ENCODE measurements around the gene ZNF648.
A peak's percentile ranks its signal among the peaks of the same experiment; 100 is the strongest.
"Not testable (repeated sequence)": the region's sequence is repeated elsewhere in the genome, so short reads cannot be mapped to it uniquely, and the experiment has no call there.

Gene ZNF648, protein sequence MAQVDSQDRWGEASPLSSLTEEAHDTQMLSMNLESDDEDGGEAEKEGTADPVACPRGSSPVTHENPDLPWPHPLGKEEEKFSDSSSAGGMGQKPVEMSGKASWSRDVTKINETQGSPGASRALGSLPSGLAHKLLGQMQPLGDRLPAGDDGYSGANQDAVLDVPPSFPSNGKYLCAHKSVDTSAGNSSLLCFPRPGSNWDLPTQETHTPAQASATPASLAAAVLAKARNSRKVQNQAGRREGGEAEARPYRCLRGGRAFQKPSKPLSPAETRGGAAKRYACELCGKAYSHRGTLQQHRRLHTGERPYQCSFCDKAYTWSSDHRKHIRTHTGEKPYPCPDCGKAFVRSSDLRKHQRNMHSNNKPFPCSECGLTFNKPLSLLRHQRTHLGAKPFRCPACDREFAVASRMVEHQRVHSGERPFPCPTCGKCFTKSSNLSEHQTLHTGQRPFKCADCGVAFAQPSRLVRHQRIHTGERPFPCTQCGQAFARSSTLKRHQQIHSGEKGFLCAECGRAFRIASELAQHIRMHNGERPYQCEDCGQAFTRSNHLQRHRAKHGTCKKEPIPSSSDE

DNA sequence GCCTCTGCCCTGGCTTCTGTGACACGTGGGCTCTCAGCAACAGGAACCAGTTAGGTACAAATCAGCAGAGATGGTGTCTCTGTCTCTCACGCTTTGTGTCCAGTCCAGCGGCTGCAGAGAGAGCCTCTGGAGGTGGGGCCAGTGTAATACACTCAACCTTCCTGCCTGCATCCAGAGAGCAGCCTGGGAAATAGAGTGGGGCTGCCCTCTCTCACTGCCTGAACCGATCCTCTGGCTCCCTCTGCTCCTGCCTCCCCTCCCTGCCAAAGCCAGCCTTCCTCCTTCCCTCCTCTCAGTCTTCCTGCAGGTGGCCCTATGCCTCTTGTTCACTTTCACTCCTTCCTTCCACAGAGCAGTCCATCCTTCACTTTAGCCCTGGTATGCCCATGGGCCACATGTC is at the start of gene ZNF648:
Gene ZNF648, minus strand, starts transcription at position 119 of the 400 bp plus-strand sequence. CDS start 3,702 bp downstream, outside the sequence.
- no peak for DNase-seq

DNA sequence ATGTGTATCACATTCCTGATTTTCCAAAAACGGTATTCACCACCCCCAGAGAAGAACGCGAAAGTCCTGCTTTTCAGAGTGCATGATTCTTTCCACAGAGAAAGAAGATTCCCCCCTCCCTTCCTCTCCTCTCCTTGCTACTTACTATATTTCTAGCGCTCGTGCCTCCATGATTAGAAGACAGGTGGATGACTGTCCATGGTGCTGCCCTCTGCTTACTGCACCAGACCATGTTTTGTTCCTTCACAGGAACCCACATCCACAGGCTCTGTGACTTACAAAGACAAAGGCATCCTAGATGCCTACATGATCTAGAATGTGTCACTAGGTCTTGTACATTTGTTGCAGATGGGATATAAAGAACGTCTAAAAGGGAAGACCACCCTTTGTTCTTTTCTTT is 49.1 kb upstream of the ZNF648 start:
- no peak for DNase-seq

DNA sequence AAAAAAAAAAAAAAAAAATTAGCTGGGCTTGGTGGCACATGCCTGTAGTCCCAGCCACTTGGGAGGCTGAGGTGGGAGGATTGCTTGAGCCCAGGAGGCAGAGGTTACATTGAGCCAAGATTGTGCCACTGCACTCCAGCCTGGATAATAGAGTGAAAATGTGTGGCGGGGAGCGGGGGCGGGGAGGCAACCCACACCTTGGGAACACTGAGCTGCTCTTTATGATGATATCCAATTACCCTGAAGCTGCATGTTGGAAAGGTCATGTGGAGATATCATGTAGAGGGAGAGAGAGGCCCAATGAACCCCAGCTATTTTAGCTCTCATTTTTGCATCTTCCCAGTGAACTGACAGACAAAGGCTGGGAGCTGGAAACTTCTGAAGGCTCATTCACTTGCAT is 48.3 kb upstream of the ZNF648 start:
- no peak for DNase-seq

DNA sequence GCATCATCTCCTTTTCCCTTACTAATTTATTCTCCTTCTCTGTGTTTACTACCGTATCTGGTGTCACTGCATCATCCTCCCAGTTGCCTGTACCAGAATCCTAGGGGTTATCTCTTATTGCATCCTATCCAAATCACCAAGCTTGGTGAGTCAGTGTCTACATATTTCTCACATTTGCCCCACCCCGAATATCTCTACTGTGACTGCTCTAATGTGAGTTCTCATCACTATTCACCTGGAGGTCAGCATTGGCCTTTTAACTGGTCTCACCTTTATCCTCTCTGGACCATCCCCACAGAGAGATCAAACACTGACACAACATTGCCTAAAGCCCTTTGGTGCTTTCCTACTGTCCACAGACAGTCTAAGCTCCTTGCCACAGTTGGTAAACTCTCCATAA is 45.7 kb upstream of the ZNF648 start:
- DNase-seq, result no peak

DNA sequence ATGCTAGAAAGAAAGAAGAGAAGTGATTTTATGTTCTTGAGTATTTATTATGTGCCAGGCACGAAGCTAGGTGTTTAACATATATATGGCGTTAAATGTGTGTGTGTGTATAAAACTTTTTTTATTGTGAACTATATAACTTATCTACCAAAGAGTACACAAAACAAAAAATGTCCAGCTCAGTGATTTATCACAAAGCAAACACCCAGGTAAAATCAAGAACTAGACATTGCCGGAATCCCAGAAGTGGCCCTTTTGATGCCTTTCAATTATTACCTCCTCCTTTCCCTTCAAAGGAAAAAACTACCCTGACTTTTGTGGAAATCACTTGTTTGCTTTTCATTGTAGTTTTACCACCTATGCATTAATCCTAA is 40.5 kb upstream of the ZNF648 start:
- no peak for DNase-seq

DNA sequence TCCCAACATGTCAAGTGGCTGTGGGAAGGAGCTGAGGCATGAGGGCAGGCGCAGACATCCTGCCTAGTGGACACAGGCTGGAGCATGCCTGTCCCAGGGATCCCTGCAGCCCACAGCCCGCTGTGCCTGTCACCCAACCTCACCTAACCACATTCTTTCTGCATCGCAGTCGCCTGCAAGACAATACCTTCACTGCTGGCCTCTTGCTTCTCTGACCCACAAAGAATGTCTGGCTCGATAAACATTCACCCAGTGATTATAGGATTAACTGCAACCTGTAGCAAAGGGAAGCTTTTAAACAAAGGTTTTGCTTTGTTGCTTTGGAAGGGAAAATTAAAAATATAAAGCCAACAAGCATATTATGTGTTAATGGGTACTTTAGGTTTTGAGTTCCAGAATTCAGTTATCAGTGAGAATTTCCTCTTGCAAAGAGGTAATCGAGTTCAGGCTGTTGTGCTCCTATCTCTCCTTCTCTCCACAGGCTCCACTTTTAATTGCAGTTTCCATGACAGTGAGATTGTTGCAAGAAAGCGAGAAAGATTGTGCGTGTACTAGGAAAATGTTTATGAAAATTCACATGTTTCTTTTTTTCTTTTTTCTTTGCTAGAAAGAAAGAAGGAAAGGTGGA is 40.0 kb upstream of the ZNF648 start:
- no peak for DNase-seq

DNA sequence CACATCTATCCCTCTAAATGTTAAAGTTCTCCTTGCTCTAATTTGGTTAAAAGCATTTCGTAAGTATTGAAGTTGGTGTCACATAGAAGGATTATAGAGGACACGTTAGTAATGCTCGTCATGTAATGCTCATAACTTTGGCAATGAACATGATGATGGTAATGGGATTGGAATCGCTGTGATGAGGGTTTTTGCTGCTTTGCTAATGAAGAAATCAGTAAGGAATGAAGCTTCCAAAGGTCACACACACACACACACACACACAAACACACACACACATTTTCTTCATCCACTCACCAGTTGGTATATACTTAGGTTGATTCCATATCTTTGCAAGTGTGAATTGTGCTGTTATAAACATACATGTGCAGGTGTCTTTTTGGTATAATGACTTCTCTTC is 36.8 kb upstream of the ZNF648 start:
- DNase-seq, result no peak

DNA sequence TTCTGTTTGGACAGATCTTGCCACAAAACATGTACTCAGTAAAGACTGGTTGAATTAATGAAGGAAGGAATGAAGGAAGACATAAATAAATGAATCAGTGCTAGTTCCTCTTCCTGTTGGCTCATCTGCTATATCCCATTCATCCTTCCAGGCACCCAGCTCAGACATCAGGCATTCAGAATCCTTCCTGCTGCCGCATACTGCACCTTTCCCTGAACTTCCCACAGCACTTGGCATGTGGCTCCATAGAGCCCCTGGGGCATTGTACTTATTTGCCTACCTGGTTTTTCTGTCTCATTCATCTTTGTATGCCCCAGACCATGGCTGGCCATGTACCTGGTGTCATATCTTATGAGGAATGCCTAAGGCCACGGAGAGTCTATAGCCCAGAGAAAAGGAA is 34.4 kb upstream of the ZNF648 start:
- DNase-seq, result no peak

DNA sequence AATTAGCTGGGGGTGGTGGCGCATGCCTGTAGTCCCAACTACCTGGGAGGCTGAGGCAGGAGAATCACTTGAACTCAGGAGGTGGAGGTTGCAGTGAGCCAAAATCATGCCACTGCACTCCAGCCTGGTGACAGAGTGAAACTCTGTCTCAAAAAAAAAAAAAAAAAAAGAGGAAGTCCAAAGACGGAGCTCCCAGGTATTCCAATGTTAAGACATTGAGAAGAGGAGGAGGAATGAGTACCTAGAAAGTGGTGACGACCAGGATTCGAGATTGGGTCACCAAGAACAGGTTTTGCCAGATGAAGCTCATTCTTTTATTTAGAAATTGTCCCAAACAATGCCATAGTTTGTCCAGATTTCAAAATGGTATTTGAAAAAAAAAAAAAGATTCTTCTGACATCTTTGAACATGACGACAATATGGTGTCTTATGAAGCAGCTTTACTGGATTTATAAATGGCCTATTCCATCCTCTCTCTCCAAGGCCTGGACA is 33.0 kb upstream of the ZNF648 start:
- not testable (repeated sequence) for DNase-seq

DNA sequence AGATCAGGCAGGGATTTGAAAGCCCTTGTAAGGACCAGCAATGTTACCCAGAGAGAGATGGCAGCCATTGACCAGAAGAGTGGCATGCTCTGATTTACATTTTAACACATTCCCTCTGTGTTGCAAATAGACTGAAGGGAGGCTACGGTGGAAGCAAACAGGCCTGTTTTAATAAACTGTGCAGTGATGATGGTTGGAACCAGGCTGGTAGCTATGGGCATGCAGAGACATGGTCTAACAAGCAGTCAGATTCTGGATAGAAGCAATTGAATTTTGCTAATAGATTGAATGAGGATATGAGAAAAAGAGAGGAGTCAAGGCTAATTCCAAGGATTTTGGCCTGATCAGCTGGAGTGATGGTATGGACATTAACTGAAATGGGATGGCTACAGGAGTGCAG is 32.3 kb upstream of the ZNF648 start:
- DNase-seq, result no peak

DNA sequence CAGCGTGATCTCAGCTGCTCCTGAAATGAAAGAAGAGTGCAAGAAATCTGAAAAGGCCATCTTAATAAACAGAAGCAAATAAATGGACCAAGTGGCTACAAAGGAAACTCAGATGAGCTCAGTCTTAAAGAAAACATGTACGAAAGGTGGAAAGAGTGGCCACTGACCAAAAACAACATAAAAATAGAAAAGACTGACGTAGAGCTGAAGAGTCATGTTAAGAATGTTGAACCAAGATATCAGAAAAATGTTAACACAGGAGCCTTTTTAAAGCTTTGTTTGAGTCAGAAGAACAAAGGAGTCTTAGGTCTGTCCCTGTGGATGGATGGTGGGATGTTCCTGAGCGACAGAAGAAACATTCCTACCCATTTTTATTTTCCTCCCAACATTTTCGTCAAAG is 30.8 kb upstream of the ZNF648 start:
- no peak for DNase-seq

DNA sequence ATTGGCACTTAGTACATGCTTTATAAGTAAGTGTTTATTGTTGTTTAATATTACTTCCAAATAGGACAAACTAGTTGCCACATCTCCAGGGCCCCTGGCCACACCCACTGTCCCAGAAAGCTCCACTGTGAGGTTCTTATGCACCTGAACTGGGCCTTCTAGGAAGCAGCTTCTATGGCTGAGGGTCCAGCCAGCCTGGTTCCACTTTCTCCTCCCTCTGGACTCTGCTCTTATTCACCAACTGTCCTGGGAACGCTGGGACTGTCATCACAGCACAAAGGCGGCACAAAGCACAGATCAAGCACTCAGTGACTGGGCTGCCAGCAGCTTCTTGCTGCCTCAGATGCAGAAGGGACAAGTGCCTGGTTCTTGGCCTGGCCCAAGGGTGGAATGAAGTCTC is 29.6 kb upstream of the ZNF648 start:
- no peak for DNase-seq

DNA sequence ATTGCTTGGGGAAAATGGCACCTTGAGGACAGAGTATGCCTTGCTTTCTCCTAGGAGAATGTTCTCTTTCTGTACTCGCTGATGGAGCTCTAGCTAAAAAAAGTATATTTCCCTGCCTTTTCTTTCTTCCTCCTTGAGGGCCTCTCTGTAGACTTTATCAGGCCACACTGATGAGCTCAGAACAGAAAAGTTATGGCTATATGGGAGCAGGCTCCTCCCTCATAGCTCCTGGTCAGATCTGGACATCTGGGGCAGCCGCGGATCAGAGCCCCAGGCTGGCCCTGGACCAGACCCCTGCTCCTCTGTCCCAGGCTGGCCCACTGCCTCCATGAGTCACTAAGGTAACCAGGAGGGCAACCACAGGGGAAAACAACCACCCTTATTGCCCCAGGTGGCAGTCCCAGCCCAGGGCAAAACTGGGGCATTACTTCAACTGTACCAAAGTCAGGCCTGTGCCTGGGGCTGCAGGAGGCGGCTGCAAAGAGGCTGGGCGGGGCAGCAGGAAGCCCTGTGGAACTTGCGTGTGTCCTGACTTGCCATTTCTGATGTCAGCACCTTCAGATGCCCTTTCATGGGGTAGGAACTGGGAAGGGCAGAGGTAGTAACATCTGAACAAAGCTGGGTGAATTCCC is 26.3 kb upstream of the ZNF648 start:
- DNase-seq, result no peak

DNA sequence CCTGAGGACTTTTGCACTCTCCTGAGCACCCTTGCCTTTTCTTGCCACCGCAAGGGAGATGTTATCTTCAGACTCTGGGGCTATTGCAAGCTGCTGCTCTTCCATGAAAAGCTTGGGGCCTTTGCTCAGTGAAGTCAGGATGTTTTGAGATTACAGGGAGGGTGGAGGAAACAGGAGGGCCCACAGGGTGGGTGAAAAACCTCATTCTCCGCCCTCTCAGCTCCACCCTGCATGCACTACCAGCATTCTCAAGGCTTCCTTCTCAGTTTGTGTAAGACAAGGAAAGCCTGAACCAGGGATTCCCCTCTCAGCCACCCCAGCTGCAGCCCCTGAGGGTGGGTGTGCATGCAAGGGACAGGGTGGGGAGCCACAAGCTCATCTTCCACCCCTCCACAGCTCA is 25.8 kb upstream of the ZNF648 start:
- DNase-seq, result no peak

DNA sequence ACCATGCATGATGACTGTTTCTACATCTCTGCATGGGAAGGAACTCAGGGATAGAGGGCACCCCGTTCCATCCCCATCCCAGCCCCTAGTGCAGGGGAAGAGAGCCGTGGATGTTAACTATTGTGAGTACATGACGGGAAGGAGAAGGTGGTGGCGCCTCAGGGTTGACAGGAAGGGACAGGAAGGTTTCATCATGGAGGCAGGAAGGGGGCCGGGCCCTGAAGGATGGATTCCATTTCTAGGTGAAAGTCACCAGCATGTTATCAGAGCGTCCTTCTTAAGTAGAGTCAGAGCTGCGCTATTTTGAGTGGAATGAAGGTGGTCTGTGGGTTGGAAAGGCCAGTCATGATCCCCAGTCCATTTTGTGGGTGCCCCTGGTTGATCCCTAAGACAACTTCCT is 25.1 kb upstream of the ZNF648 start:
- DNase-seq, result no peak

DNA sequence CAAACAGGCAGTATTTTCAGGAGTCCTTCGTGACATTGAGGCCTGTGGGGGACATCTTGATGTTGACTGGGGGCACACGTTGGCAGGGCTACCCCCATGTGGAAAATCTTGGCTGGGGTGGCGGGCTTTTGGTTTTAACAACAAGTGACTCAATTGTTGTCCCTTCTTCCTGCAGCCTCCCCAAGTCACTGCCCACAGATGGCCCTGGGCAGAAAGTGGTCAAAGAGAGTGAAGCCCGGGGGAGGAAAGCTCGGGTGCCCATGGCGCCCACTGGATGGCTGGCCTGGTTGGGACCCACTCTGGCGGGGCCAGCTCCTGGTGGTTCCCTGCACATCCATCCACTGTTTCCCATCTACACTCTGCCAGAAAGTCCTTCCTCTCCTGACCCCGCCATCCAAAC is 24.6 kb upstream of the ZNF648 start:
- no peak for DNase-seq

DNA sequence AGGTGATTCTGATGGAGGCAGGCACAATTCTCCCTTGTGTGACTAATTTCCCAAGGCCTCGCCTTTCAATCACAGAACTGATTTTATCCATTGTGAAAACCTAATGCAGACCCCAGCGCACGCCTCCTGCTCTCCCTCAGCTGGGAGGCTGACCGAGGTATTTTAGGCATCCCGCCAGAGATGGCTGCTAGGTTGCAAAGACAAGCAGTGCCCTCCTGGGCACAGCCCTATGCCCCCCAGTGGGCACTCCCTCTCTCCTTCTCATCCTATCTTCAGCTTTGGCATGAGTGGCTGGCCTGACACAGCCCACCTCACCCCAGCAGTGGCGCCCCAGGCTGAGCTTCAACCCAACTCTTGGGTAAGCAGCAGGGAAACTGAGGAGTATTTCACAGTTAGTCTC is 24.2 kb upstream of the ZNF648 start:
- DNase-seq, result no peak

DNA sequence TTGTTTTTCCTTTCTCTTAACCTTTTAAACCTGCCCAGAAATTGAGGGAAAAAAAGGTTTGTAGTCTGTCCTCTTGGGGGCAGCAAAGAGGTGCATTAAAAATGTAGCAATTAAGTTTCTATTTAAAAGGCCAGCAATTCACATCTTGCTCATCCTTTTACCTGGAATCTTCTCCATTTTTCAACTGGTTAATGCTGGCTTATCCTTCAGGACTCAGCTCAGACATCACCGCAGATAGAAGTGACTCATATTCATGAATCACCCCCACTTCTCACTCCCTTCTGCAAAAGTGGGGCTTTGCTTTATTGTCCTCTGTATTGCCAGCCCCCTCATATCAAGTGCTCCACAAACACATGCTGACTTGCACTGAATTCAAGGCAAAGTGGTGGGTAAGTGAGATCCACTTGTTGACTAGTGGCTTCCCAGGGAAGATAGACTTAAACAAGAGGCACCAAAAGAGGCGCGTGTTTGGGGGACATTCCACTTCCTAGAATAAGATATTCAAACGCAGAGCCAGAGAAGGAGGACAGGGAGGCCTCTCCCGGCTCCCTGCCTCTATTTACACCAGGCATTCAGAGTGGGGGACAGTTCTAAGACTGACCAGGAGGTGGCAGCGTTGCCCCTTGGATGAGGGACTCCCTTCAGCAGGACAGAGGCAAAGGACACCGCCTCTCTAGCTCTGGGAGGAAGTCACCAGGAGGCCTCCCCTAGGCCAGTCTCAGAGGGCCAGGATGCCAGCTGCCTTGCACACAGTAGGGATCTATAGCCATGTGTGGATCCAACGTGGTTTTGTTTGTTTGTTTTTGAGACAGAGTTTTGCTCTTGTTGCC is 23.2 kb upstream of the ZNF648 start:
- DNase-seq, result peak; percentile 4

DNA sequence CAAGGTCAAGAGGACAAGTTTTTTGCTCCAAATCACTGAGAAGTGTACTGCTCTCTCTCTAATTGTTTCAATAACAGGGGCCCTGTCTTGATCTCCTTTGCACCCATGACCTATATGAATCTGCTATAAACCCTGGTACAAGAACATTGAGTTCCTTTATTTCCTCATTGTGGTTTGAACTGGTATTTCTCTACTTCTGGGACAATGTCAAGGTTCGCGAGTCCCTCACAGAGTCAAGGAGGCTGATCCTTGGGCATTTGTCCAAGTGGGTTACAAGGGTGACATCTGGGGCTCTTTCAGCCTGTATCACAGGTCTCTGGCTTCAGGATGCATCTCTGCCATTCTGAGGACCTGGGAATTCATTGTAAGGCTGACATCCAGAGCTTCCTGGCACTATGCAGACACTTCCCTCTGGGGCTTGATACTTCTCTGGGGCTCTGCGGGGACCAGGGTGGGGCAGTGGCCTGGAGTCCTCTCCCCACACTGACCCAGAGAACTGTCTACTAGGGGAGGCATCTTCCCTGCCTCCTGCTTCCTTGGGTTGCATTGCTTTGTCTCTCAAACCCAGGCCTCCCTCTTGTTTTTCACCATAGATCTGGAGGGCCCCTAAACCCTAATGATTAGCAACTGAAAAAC is 22.5 kb upstream of the ZNF648 start:
- DNase-seq, result no peak

DNA sequence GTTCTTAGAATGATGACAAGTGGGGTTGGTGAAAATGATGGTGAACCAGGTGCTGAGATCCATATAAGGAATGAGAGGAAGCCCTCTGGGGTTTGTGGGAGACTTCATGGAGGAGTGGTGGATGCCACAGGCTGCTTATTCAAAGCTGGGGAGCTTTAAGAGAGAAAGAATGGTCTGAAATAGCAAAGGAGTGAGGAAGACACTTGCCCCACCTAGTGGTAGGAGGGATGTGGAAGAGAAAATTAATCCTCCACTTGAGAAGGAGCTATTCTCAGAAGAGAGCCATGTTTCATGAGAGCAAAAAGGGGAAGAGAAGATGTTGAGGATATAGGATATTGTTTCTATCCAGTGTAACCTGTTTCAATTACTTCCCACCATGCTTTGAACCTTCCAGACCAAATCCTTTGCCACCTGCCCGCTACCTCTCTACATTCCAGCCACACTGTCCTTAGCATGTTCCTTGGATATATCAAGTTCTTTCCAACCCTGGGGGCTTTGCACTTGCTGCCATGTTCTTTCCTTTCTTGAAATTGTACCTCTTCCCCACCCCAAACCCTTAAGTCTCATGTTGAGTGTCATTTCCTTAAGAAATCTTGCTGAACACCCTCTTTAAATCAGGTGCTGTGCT is 19.6 kb upstream of the ZNF648 start:
- peak; percentile 3 for DNase-seq

DNA sequence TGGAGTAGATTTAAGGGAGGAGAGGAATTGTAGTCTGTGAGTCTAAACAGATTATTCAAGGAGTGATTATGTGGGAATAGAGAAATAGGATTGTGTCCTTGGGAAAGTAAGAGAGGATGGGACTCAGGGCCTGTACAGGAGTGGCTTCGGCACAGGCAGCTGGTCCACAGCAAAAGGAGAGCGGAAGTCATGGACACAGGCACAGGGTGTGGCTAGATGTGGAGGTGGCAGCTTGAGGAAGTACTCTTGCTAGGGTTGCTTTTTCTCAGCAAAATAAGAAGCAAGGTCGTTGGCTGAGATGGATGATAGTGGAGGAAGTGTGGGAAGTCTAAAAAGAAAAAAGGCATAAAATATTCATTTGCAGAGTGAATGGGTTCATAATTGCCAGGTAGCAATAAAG is 18.5 kb upstream of the ZNF648 start:
- DNase-seq, result no peak

DNA sequence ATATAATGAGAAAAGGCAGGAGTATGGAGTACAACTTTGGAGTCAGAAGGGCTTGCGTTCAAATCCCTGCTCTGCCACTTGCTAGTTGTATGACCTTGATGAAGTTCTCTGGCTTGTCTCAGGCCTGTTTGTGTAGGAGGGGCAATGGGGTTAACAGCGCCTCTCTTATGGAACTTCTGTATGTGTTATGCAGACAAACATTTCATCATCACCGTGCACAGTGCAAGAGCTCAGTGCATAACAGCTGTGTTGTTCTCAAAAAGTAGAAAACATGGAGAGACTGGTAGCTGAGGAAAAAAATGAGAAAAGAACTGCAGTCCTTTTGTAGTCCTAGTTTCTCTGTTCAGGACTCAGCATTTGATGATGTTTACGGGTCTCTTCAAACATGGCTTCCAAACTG is 10.4 kb upstream of the ZNF648 start:
- DNase-seq, result no peak

All from NCI-H1417 treated with DMSO at 0.1 percent for 48 hours (cell line).